Endothelial cell of umbilical vein (primary cell): Measurements from ENCODE around the gene PLCH1. TPM values are rescaled to one million over a fixed set of nuclear protein-coding genes. Genes with fewer than 3 reads are reported as not detected.

Source experiments
- BruUV-seq: library from RNA; stranded (reverse); fragments of 400-500 nt; replicated peaks from 2 replicates; lab custom pipeline; 2021; lab: Mats Ljungman, UMichigan
- CTCF ChIA-PET: fragments of 300-600, 350-600 bp; sonication (Branson Sonifier 250); formaldehyde crosslinking; loops from one replicate; lab custom pipeline; 2021; ENCODE audit warnings: antibody characterized with exemption, inconsistent platforms; lab: Charles Lee
- POLR2A ChIA-PET: fragments of 300-600, 350-600 bp; sonication (Branson Sonifier 250); formaldehyde crosslinking; loops from one replicate; lab custom pipeline; 2021; ENCODE audit warnings: antibody characterized with exemption, inconsistent platforms; lab: Charles Lee
- DNase-seq: peaks from one replicate; pipeline ENCODE4 v3.0.0-alpha.2; 2011; ENCODE audit warnings: low read depth, low spot score
- FAIRE-seq: peaks from 2 replicates; lab custom pipeline; 2011; peaks lifted over from hg19 to GRCh38; lab: Jason Lieb, UNC
- H2AFZ ChIP-seq: 2 replicates; pipeline ENCODE4 v1.6.0; 2012; ENCODE audit warnings: low read depth, low read length, control low read depth, inconsistent platforms
- H3K27ac ChIP-seq: 2 replicates; pipeline ENCODE4 v1.5.1; 2011; ENCODE audit warnings: low read depth, mild to moderate bottlenecking, control low read depth, low read length, moderate library complexity; ENCODE audit not compliant: insufficient read depth
- H3K27me3 ChIP-seq, 2 experiments: 2 replicates each; pipeline versions ENCODE4 v1.6.0 to v1.6.1; 2011; ENCODE audit warnings: low read length in 2 of 2, mixed read lengths in 1 of 2; ENCODE audit not compliant: control insufficient read depth in 2 of 2, insufficient read depth in 2 of 2
- H3K36me3 ChIP-seq, 2 experiments: 2 replicates in 1 of 2; 3 replicates in 1 of 2; pipeline ENCODE4 v1.5.1; 2011; ENCODE audit warnings: low read length in 2 of 2, mild to moderate bottlenecking in 1 of 2, moderate library complexity in 1 of 2; ENCODE audit not compliant: control insufficient read depth in 2 of 2, insufficient read depth in 2 of 2; ENCODE audit errors: extremely low read depth in 1 of 2
- H3K4me1 ChIP-seq: 3 replicates; pipeline ENCODE4 v1.5.1; 2011; ENCODE audit warnings: mild to moderate bottlenecking, low read length; ENCODE audit not compliant: control insufficient read depth, insufficient read depth; ENCODE audit errors: extremely low read depth
- H3K4me2 ChIP-seq: 2 replicates; pipeline ENCODE4 v1.6.1; 2011; ENCODE audit warnings: low read length, control low read depth, mixed read lengths; ENCODE audit not compliant: insufficient read depth
- H3K4me3 ChIP-seq, 3 experiments: fragments of 200-600 bp in 1 of 3; sonication (generic), shearing (Covaris generic) in 1 of 3; replicated peaks in 1 of 3; 2 replicates each; pipeline ENCODE4 v1.5.1; 2011 to 2016; ENCODE audit warnings: control low read depth in 3 of 3, low read length in 3 of 3, mild to moderate bottlenecking in 2 of 3, inconsistent platforms in 1 of 3, low read depth in 1 of 3, moderate library complexity in 1 of 3; ENCODE audit not compliant: insufficient read depth in 1 of 3
- H3K79me2 ChIP-seq: 2 replicates; pipeline ENCODE4 v1.6.0; 2012; ENCODE audit warnings: low read length, inconsistent platforms; ENCODE audit not compliant: control insufficient read depth, insufficient read depth
- H3K9ac ChIP-seq: replicated peaks from 2 replicates; pipeline ENCODE3; 2011; ENCODE audit warnings: low read length, control low read depth; ENCODE audit not compliant: insufficient read depth; ENCODE audit errors: extremely low read depth
- H3K9me1 ChIP-seq: replicated peaks from 3 replicates; pipeline ENCODE4 v1.6.0; 2011; ENCODE audit warnings: mild to moderate bottlenecking, low read length; ENCODE audit not compliant: control insufficient read depth, insufficient read depth; ENCODE audit errors: extremely low read depth
- H3K9me3 ChIP-seq: replicated peaks from 2 replicates; pipeline ENCODE4 v1.5.1; 2012; ENCODE audit warnings: low read length, inconsistent platforms; ENCODE audit not compliant: control insufficient read depth, insufficient read depth
- H4K20me1 ChIP-seq: replicated peaks from 2 replicates; pipeline ENCODE3; 2011; ENCODE audit warnings: mild to moderate bottlenecking, low read length; ENCODE audit not compliant: control insufficient read depth, insufficient read depth; ENCODE audit errors: extremely low read depth
- EZH2 ChIP-seq: IDR thresholded peaks from 2 replicates; pipeline ENCODE4 v1.6.1; 2012; ENCODE audit warnings: borderline replicate concordance, low read depth, mild to moderate bottlenecking, moderate library complexity, low read length, inconsistent platforms; ENCODE audit not compliant: severe bottlenecking
- FOS ChIP-seq: IDR thresholded peaks from 2 replicates; pipeline ENCODE4 v1.6.1; 2011; ENCODE audit warnings: mild to moderate bottlenecking, low read length, moderate library complexity, borderline replicate concordance; ENCODE audit not compliant: insufficient read depth
- GATA2 ChIP-seq: IDR thresholded peaks from 2 replicates; pipeline ENCODE4 v1.7.0; 2011; ENCODE audit warnings: low read depth, mild to moderate bottlenecking, moderate library complexity, mixed read lengths, low read length; ENCODE audit not compliant: insufficient read length, insufficient read depth
- JUN ChIP-seq: IDR thresholded peaks from 2 replicates; pipeline ENCODE4 v1.6.1; 2011; ENCODE audit warnings: borderline replicate concordance, low read depth; ENCODE audit not compliant: insufficient read length, insufficient read depth
- MYC ChIP-seq: IDR thresholded peaks from one replicate; pipeline ENCODE4 v1.6.1; 2011; ENCODE audit warnings: mild to moderate bottlenecking, low read depth, low read length
- POLR2A ChIP-seq: IDR thresholded peaks from 2 replicates; pipeline ENCODE4 v1.6.1; 2012; ENCODE audit warnings: low read depth, mild to moderate bottlenecking, control low read depth, low read length
- POLR2AphosphoS5 ChIP-seq: IDR thresholded peaks from 2 replicates; pipeline ENCODE4 v1.6.1; 2012; ENCODE audit warnings: low read depth, mild to moderate bottlenecking, control low read depth, low read length, moderate library complexity; ENCODE audit not compliant: insufficient read depth
- dilution Hi-C: fragments of 300-500 bp; cut with MboI; formaldehyde crosslinking; loops from one replicate; pipeline ENCODE4 v1.15.0; 2019; ENCODE audit warnings: low sequenced_read_pairs; ENCODE audit not compliant: extremely low pct_ligation_motif_present
- intact Hi-C: fragments of 100-400 bp; cut with micrococcal nuclease; formaldehyde crosslinking; loops from one replicate; pipeline ENCODE4 v1.10.0; 2022
- polyA plus RNA-seq, 4 experiments: library from polyadenylated mRNA; depleted of rRNA in 3 of 4; stranded (reverse) in 3 of 4; unstranded in 1 of 4; fragments of >200 nt; gene quantifications; 2 replicates each; pipeline versions ENCODE4 v1.2.1 to v1.2.3, GENCODE V29; 2011 to 2012; ENCODE audit warnings: missing spikeins in 1 of 4
- total RNA-seq: library from RNA; stranded (reverse); gene quantifications from 2 replicates; pipeline ENCODE4 v1.2.3, GENCODE V29; 2021
- TF ChIP-seq, protein P1 (sequence below), 2 donors: IDR thresholded peaks; 1 replicate in 1 of 2; 2 replicates in 1 of 2; pipeline ENCODE4 v1.5.1; 2011; ENCODE audit warnings: low read length in 2 of 2, mild to moderate bottlenecking in 2 of 2, moderate library complexity in 2 of 2, control low read depth in 1 of 2, inconsistent platforms in 1 of 2, low read depth in 1 of 2; ENCODE audit not compliant: insufficient read depth in 1 of 2; ENCODE audit errors: extremely low read depth in 1 of 2

PLCH1 gene
- total and polyA plus RNA-seq, 2 donors (not counting 3 experiments of a cell fraction or from before 2014, with no cell fraction given) = 0.03 TPM; not detected in 1

DNA sequence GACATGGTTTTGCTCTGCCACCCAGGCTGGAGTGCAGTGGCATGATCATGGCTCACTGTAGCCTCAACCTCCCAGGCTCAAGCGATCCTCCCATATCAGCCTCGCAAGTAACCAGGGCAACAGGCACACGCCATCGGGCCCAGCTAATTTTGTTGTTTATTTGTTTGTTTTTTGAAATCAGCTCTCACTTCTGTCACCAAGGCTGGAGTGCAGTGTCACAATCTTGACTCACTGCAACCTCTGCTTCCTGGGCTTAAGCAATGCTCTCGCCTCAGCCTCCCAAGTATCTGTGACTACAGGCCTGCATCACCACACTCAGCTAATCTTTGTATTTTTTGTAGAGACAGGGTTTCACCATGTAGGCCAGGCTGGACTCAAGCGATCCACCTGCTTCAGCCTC is 26.3 kb upstream of the PLCH1 start:
- Histone ChIP-seq H3K79me2 (no peaks in the 10 kb centered on the region), H3K27ac (no peak overlapping the region), H3K9me1 (no peaks in the 10 kb centered on the region), H3K9ac (no peak overlapping the region), H3K9me3 (no peaks in the 10 kb centered on the region), H3K27me3 (no peaks in the 10 kb centered on the region), H3K4me1 (no peaks in the 10 kb centered on the region), H3K4me3 (no peak overlapping the region), H3K4me2 (no peak overlapping the region), H3K36me3 (no peaks in the 10 kb centered on the region), H2AFZ (no peak overlapping the region), H4K20me1 (no peaks in the 10 kb centered on the region)
- FAIRE-seq (no peak), DNase-seq (no peak)
- dilution Hi-C loops (no loop called here), intact Hi-C loops (no loop called here)
- POLR2A ChIA-PET = no interaction called here
- no peak for TF ChIP-seq POLR2A
- TF ChIP-seq MYC = no peak
- no peak for TF ChIP-seq FOS
- TF ChIP-seq JUN = no peak
- BruUV-seq = no TSS peak
- CTCF ChIA-PET = no interaction called here

DNA sequence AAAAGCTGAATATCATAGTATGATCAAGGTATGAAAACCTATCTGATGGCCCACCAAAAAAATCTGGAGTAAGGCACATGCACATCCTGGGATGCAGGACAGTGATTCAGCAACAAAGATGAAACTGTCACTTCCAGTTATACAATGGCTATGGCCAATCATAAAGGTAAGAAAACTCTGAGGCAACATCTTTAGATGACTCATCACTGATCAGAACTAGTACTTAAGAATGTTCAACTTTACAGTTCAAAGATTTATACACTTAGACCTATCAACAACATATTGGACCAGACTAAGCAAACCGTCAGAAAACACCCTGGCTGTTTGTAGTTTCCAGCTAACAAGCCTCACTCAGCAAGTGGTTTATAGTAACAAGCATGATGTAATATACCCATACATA is 21.3 kb upstream of the PLCH1 start:
- Histone ChIP-seq H3K4me1 (no peaks in the 10 kb centered on the region), H3K9me1 (no peaks in the 10 kb centered on the region), H2AFZ (no peak overlapping the region), H3K27ac (no peak overlapping the region), H3K4me2 (no peak overlapping the region), H3K36me3 (no peaks in the 10 kb centered on the region), H3K9ac (no peak overlapping the region), H3K79me2 (no peaks in the 10 kb centered on the region), H3K9me3 (no peaks in the 10 kb centered on the region), H3K27me3 (no peaks in the 10 kb centered on the region), H3K4me3 (no peak overlapping the region), H4K20me1 (no peaks in the 10 kb centered on the region)
- CTCF ChIA-PET = interaction anchor here (1.6 to 3.1 kb wide), 2 partner anchors 10 to 40 kb away, joined by 5 to 7 read pairs; partner anchors contain the start of gene C3orf33
- DNase-seq (no peak), FAIRE-seq (no peak)
- POLR2A ChIA-PET = no interaction called here
- dilution Hi-C loops (no loop called here), intact Hi-C loops (no loop called here)
- no TSS peak for BruUV-seq
- TF ChIP-seq POLR2AphosphoS5 (no peak), POLR2A (no peak), GATA2 (no peak), JUN (peak; percentile 34), EZH2 (no peak), FOS (peak; percentile 10)
- TF ChIP-seq, protein P1, sequence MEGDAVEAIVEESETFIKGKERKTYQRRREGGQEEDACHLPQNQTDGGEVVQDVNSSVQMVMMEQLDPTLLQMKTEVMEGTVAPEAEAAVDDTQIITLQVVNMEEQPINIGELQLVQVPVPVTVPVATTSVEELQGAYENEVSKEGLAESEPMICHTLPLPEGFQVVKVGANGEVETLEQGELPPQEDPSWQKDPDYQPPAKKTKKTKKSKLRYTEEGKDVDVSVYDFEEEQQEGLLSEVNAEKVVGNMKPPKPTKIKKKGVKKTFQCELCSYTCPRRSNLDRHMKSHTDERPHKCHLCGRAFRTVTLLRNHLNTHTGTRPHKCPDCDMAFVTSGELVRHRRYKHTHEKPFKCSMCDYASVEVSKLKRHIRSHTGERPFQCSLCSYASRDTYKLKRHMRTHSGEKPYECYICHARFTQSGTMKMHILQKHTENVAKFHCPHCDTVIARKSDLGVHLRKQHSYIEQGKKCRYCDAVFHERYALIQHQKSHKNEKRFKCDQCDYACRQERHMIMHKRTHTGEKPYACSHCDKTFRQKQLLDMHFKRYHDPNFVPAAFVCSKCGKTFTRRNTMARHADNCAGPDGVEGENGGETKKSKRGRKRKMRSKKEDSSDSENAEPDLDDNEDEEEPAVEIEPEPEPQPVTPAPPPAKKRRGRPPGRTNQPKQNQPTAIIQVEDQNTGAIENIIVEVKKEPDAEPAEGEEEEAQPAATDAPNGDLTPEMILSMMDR (IDR thresholded peaks at IDR 0.05; ENCODE audit: extremely low read depth in 1 of 2, insufficient read depth in 1 of 2, low read depth in 1 of 2, low read length in 2 of 2) = no peak
